Measurements from ENCODE around the gene DCBLD1. TPM values are rescaled to one million over a fixed set of nuclear protein-coding genes. Genes with fewer than 3 reads are reported as not detected.

Gene DCBLD1
- total RNA-seq, 3 donors from 2014 or later, result 1.5 to 1.9 (median 1.5) TPM

Other genes starting within 250 kb of the DCBLD1 start
- not detected for gene VGLL2, start 217.1 kb upstream of the DCBLD1 start, total RNA-seq
- gene ROS1, start 56.7 kb upstream of the DCBLD1 start, total RNA-seq, result under 1 TPM in 2 of 3 donors, not detected in 1; 0.03 TPM
- gene GOPC, start 119.8 kb downstream of the DCBLD1 start, total RNA-seq, result 10 to 100 TPM; 20.7 to 21.3 (median 20.9) TPM
- gene NUS1, start 192.8 kb downstream of the DCBLD1 start, total RNA-seq, result 10 to 100 TPM; 74.2 to 81.9 (median 81.4) TPM